Measurements from ENCODE around the gene NAPA. TPM values are rescaled to one million over a fixed set of nuclear protein-coding genes. Genes with fewer than 3 reads are reported as not detected.
A peak's percentile ranks its signal among the peaks of the same experiment; 100 is the strongest.

Gene NAPA
- total and polyA plus RNA-seq, 2 of the 13 experiments (the other 11 are each of a cell fraction or from before 2014, with no cell fraction given), result 32.6 to 65.9 TPM

GRCh38 chr19:47483800-47484690 lies 30.8 kb downstream of the NAPA start, which contains the start of gene KPTN (continued):
- no peak for TF ChIP-seq ZNF251 (CRISPR knock-in tag; IDR thresholded peaks at IDR 0.05)
- TF ChIP-seq NRL (CRISPR knock-in tag; IDR thresholded peaks at IDR 0.05; ENCODE audit: borderline replicate concordance), result peak; percentile 85
- no peak; the same call in 1 of the 2 replicates for TF ChIP-seq ZBTB42 (CRISPR knock-in tag; IDR thresholded peaks at IDR 0.05)
- TF ChIP-seq KDM5A (IDR thresholded peaks at IDR 0.05; ENCODE audit: borderline replicate concordance, low read length), result peak; percentile 88; the same call in 1 of the 2 replicates
- TF ChIP-seq, protein P1, sequence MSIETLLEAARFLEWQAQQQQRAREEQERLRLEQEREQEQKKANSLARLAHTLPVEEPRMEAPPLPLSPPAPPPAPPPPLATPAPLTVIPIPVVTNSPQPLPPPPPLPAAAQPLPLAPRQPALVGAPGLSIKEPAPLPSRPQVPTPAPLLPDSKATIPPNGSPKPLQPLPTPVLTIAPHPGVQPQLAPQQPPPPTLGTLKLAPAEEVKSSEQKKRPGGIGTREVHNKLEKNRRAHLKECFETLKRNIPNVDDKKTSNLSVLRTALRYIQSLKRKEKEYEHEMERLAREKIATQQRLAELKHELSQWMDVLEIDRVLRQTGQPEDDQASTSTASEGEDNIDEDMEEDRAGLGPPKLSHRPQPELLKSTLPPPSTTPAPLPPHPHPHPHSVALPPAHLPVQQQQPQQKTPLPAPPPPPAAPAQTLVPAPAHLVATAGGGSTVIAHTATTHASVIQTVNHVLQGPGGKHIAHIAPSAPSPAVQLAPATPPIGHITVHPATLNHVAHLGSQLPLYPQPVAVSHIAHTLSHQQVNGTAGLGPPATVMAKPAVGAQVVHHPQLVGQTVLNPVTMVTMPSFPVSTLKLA (IDR thresholded peaks at IDR 0.05), result 0 out of 2 replicates have a peak, but pooled peaks have one; percentile 4
- no peak for TF ChIP-seq ZNF510 (CRISPR knock-in tag; IDR thresholded peaks at IDR 0.05; ENCODE audit: low read depth)
- TF ChIP-seq RXRB (CRISPR knock-in tag; IDR thresholded peaks at IDR 0.05; ENCODE audit: borderline replicate concordance), result peak; percentile 15; the same call in 1 of the 2 replicates
- no peak for TF ChIP-seq FOXA3 (CRISPR knock-in tag; IDR thresholded peaks at IDR 0.05)
- TF ChIP-seq HNF1B (CRISPR knock-in tag; IDR thresholded peaks at IDR 0.05), result peak; percentile 21; the same call in 1 of the 2 replicates
- 0 out of 2 replicates have a peak, but pooled peaks have one; percentile 40 for TF ChIP-seq KLF15 (CRISPR knock-in tag; IDR thresholded peaks at IDR 0.05; ENCODE audit: borderline replicate concordance)
- no peak for TF ChIP-seq CENPT (CRISPR knock-in tag; IDR thresholded peaks at IDR 0.05; ENCODE audit: low read depth)
- no peak for TF ChIP-seq JUN (CRISPR knock-in tag; IDR thresholded peaks at IDR 0.05)
- no peak for TF ChIP-seq KMT2B (CRISPR knock-in tag; IDR thresholded peaks at IDR 0.05)
- TF ChIP-seq, protein P2, sequence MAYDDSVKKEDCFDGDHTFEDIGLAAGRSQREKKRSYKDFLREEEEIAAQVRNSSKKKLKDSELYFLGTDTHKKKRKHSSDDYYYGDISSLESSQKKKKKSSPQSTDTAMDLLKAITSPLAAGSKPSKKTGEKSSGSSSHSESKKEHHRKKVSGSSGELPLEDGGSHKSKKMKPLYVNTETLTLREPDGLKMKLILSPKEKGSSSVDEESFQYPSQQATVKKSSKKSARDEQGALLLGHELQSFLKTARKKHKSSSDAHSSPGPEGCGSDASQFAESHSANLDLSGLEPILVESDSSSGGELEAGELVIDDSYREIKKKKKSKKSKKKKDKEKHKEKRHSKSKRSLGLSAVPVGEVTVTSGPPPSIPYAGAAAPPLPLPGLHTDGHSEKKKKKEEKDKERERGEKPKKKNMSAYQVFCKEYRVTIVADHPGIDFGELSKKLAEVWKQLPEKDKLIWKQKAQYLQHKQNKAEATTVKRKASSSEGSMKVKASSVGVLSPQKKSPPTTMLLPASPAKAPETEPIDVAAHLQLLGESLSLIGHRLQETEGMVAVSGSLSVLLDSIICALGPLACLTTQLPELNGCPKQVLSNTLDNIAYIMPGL (CRISPR knock-in tag; IDR thresholded peaks at IDR 0.05; ENCODE audit: borderline replicate concordance in 1 of 2, low read depth in 1 of 2), result peak; percentile 90 to 91; a peak in 3 of 4 replicates
- TF ChIP-seq NAIF1 (CRISPR knock-in tag; IDR thresholded peaks at IDR 0.05; ENCODE audit: borderline replicate concordance), result 0 out of 2 replicates have a peak, but pooled peaks have one; percentile 28
- 0 out of 2 replicates have a peak, but pooled peaks have one; percentile 19 for TF ChIP-seq ATF3 (CRISPR knock-in tag; IDR thresholded peaks at IDR 0.05)
- peak; percentile 95 for TF ChIP-seq ZHX1 (CRISPR knock-in tag; IDR thresholded peaks at IDR 0.05; ENCODE audit: low read depth)
